H9 (cell line): ENCODE data around the gene WFIKKN1. TPM values are rescaled to one million over a fixed set of nuclear protein-coding genes. Genes with fewer than 3 reads are reported as not detected.

Experiments used
- DNase-seq: peaks from one replicate; pipeline ENCODE4 v3.0.0-alpha.2; 2017
- H2AFZ ChIP-seq: one replicate; pipeline ENCODE4 v1.6.1; 2013; ENCODE audit warnings: mild to moderate bottlenecking, low read length, control low read depth, moderate library complexity
- H2AK5ac ChIP-seq: 2 replicates; pipeline ENCODE4 v1.6.1; 2013; ENCODE audit warnings: low read length, control low read depth, mixed read lengths; ENCODE audit not compliant: insufficient read length
- H2BK120ac ChIP-seq: one replicate; pipeline ENCODE4 v1.6.1; 2013; ENCODE audit warnings: low read depth, mild to moderate bottlenecking, low read length, control low read depth, inconsistent platforms; ENCODE audit not compliant: poor library complexity, severe bottlenecking
- H2BK12ac ChIP-seq: 2 replicates; pipeline ENCODE4 v1.6.1; 2013; ENCODE audit warnings: low read length, control low read depth, mixed read lengths, low read depth; ENCODE audit not compliant: insufficient read length
- H2BK15ac ChIP-seq: 2 replicates; pipeline ENCODE4 v1.6.1; 2013; ENCODE audit warnings: low read depth, low read length, control low read depth
- H2BK20ac ChIP-seq: one replicate; pipeline ENCODE4 v1.6.1; 2013; ENCODE audit warnings: low read depth, mild to moderate bottlenecking, low read length, control low read depth, inconsistent platforms; ENCODE audit not compliant: poor library complexity, severe bottlenecking
- H2BK5ac ChIP-seq: 2 replicates; pipeline ENCODE4 v1.6.1; 2013; ENCODE audit warnings: low read length, control low read depth, mixed read lengths; ENCODE audit not compliant: insufficient read length
- H3K14ac ChIP-seq: 2 replicates; pipeline ENCODE4 v1.6.1; 2013; ENCODE audit warnings: low read length, control low read depth; ENCODE audit not compliant: insufficient read depth
- H3K18ac ChIP-seq: 2 replicates; pipeline ENCODE4 v1.6.1; 2013; ENCODE audit warnings: low read depth, mild to moderate bottlenecking, mixed read lengths, low read length, control low read depth; ENCODE audit not compliant: insufficient read length
- H3K23ac ChIP-seq: 2 replicates; pipeline ENCODE4 v1.6.1; 2013; ENCODE audit warnings: low read length, control low read depth, mixed read lengths, low read depth; ENCODE audit not compliant: insufficient read length
- H3K23me2 ChIP-seq: 2 replicates; pipeline ENCODE4 v1.6.1; 2013; ENCODE audit warnings: low read depth, mild to moderate bottlenecking, mixed read lengths, low read length, control low read depth; ENCODE audit not compliant: insufficient read length, poor library complexity, severe bottlenecking
- H3K27ac ChIP-seq: 2 replicates; pipeline ENCODE4 v1.5.1; 2013; ENCODE audit warnings: low read length, control low read depth, mixed read lengths, low read depth; ENCODE audit not compliant: insufficient read length
- H3K27me3 ChIP-seq: 2 replicates; pipeline ENCODE4 v1.6.1; 2013; ENCODE audit warnings: low read length, control low read depth, inconsistent platforms; ENCODE audit not compliant: insufficient read depth
- H3K4ac ChIP-seq: 2 replicates; pipeline ENCODE4 v1.6.1; 2013; ENCODE audit warnings: low read depth, mild to moderate bottlenecking, control low read depth, inconsistent platforms, low read length, moderate library complexity
- H3K4me1 ChIP-seq: 2 replicates; pipeline ENCODE4 v1.6.1; 2013; ENCODE audit warnings: low read length, control low read depth, inconsistent platforms; ENCODE audit not compliant: insufficient read depth
- H3K4me2 ChIP-seq: 2 replicates; pipeline ENCODE4 v1.6.1; 2013; ENCODE audit warnings: low read length, control low read depth, mixed read lengths; ENCODE audit not compliant: insufficient read length, insufficient read depth
- H3K56ac ChIP-seq: 2 replicates; pipeline ENCODE4 v1.6.1; 2013; ENCODE audit warnings: low read depth, mild to moderate bottlenecking, mixed read lengths, low read length, control low read depth; ENCODE audit not compliant: insufficient read length
- H3K79me1 ChIP-seq: 2 replicates; pipeline ENCODE4 v1.6.1; 2013; ENCODE audit warnings: low read depth, mild to moderate bottlenecking, moderate library complexity, low read length, control low read depth, inconsistent platforms; ENCODE audit not compliant: insufficient read depth, poor library complexity, severe bottlenecking
- H3K79me2 ChIP-seq: 2 replicates; pipeline ENCODE4 v1.6.1; 2013; ENCODE audit warnings: low read length, control low read depth, inconsistent platforms; ENCODE audit not compliant: insufficient read depth
- H3K9ac ChIP-seq: 2 replicates; pipeline ENCODE4 v1.6.1; 2013; ENCODE audit warnings: low read length, control low read depth, mixed read lengths; ENCODE audit not compliant: insufficient read length; ENCODE audit errors: extremely low read depth
- H3K9me3 ChIP-seq: one replicate; pipeline ENCODE4 v1.6.1; 2013; ENCODE audit warnings: low read depth, low read length, inconsistent platforms; ENCODE audit not compliant: control insufficient read depth
- H3T11ph ChIP-seq: one replicate; pipeline ENCODE4 v1.6.1; 2013; ENCODE audit warnings: mild to moderate bottlenecking, low read length, control low read depth, inconsistent platforms
- H4K20me1 ChIP-seq: one replicate; pipeline ENCODE4 v1.6.1; 2013; ENCODE audit not compliant: control insufficient read depth, insufficient read length, insufficient read depth
- H4K5ac ChIP-seq: 2 replicates; pipeline ENCODE4 v1.6.1; 2013; ENCODE audit warnings: low read depth, mild to moderate bottlenecking, mixed read lengths, low read length, control low read depth; ENCODE audit not compliant: insufficient read length
- H4K8ac ChIP-seq: replicated peaks from 2 replicates; pipeline ENCODE4 v1.6.1; 2013; ENCODE audit warnings: low read length, control low read depth, mixed read lengths, low read depth; ENCODE audit not compliant: insufficient read length
- H4K91ac ChIP-seq: 2 replicates; pipeline ENCODE4 v1.6.1; 2013; ENCODE audit warnings: low read depth, mild to moderate bottlenecking, moderate library complexity, mixed read lengths, low read length, control low read depth; ENCODE audit not compliant: insufficient read length
- H3K27ac Mint-ChIP-seq, 3 experiments: 2 replicates in 2 of 3; 3 replicates in 1 of 3; pipeline ENCODE4 v1.8.0; 2020 to 2021; ENCODE audit warnings: mixed read lengths in 3 of 3, mild to moderate bottlenecking in 1 of 3, moderate library complexity in 1 of 3
- H3K27me3 Mint-ChIP-seq: 2 replicates; pipeline ENCODE4 v1.8.0; 2021; ENCODE audit warnings: low read depth, mild to moderate bottlenecking, moderate library complexity, mixed read lengths
- H3K36me3 Mint-ChIP-seq, 3 experiments: 2 replicates in 2 of 3; 3 replicates in 1 of 3; pipeline ENCODE4 v1.8.0; 2020 to 2021; ENCODE audit warnings: low read depth in 3 of 3, mixed read lengths in 3 of 3; ENCODE audit not compliant: insufficient read depth in 1 of 3
- H3K4me1 Mint-ChIP-seq, 2 experiments: 2 replicates each; pipeline ENCODE4 v1.8.0; 2020; ENCODE audit warnings: mixed read lengths in 2 of 2
- H3K4me3 Mint-ChIP-seq, 2 experiments: 2 replicates in 1 of 2; 3 replicates in 1 of 2; pipeline ENCODE4 v1.8.0; 2020 to 2021; ENCODE audit warnings: mild to moderate bottlenecking in 2 of 2, mixed read lengths in 2 of 2, moderate library complexity in 1 of 2
- H3K9me3 Mint-ChIP-seq, 2 experiments: 2 replicates in 1 of 2; 3 replicates in 1 of 2; pipeline ENCODE4 v1.8.0; 2020; ENCODE audit warnings: mild to moderate bottlenecking in 2 of 2, mixed read lengths in 2 of 2, moderate library complexity in 1 of 2
- WGBS: extraction: QIAGEN DNeasy Blood & Tissue Kit; methylation state at CpG from one replicate; pipeline ENCODE4 v1.1.7; 2013; ENCODE audit warnings: missing lambda C conversion rate, low lambda C conversion rate, mixed read lengths; ENCODE audit not compliant: insufficient read length; ENCODE audit errors: extremely low coverage; 5-methylcytosine and 5-hydroxymethylcytosine counted together
- total RNA-seq: library from RNA; stranded (reverse); gene quantifications from 2 replicates; pipeline ENCODE4 v1.2.1, GENCODE V29; 2021
- TF ChIP-seq, protein P1 (sequence below): fragments of 200-600 bp; sonication (generic); conservative IDR thresholded peaks from 3 replicates; pipeline ENCODE4 v1.8.0; 2021; ENCODE audit warnings: antibody characterized with exemption, mild to moderate bottlenecking

Gene WFIKKN1
- total RNA-seq, 1 experiment from 2014 or later, result 8.3 TPM

DNA sequence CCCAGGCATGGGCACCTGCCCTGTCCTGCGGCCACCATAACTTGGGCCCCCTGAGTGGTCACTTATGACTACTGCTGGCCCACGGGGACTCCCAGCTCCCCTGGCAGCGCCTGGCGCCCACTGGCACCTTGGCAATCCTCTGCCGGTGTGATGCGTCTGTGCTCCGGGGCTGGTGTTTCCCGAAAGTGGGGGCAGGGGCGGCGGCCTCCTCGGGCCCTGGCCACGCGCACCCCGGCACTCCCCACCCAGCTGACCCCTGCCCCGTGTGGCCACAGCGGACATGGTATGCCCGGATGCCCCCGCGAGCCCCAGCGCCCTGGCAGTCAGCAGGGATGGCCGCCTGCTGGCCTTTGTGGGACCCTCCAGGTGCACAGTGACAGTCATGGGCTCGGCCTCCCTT lies 26.7 kb downstream of the WFIKKN1 start:
- Histone ChIP-seq H3K23me2 (no peaks in the 10 kb centered on the region), H3K27me3 (no peaks in the 10 kb centered on the region), H3K4ac (no peak overlapping the region), H3K9ac (no peak overlapping the region), H3K14ac (no peak overlapping the region), H2BK20ac (no peak overlapping the region), H3K27ac (no peak overlapping the region), H3K79me2 (no peaks in the 10 kb centered on the region), H3K79me1 (no peaks in the 10 kb centered on the region), H3T11ph (no peak overlapping the region), H4K8ac (no peak overlapping the region), H3K56ac (no peak overlapping the region), H2BK15ac (no peak overlapping the region), H3K9me3 (no peaks in the 10 kb centered on the region), H3K4me2 (no peak overlapping the region), H2AFZ (no peak overlapping the region), H3K23ac (no peak overlapping the region), H4K5ac (no peak overlapping the region), H2BK120ac (no peak overlapping the region), H3K4me1 (no peaks in the 10 kb centered on the region; the same call in 1 of the 2 replicates), H4K20me1 (no peaks in the 10 kb centered on the region), H4K91ac (no peak overlapping the region), H3K18ac (no peak overlapping the region), H2BK5ac (no peak overlapping the region), H2AK5ac (no peak overlapping the region), H2BK12ac (no peak overlapping the region)
- Mint-ChIP-seq H3K9me3 (no peaks in the 10 kb centered on the region), H3K4me3 (no peak overlapping the region), H3K27me3 (no peaks in the 10 kb centered on the region), H3K4me1 (peaks cover 0 to 5% of the 10 kb centered on the region in 2 experiments; a peak in 2 of 4 replicates), H3K36me3 (peaks cover 0 to 5% (median 1%) of the 10 kb centered on the region in 3 experiments; a peak in 3 of 7 replicates), H3K27ac (no peak overlapping the region)
- TF ChIP-seq, protein P1, sequence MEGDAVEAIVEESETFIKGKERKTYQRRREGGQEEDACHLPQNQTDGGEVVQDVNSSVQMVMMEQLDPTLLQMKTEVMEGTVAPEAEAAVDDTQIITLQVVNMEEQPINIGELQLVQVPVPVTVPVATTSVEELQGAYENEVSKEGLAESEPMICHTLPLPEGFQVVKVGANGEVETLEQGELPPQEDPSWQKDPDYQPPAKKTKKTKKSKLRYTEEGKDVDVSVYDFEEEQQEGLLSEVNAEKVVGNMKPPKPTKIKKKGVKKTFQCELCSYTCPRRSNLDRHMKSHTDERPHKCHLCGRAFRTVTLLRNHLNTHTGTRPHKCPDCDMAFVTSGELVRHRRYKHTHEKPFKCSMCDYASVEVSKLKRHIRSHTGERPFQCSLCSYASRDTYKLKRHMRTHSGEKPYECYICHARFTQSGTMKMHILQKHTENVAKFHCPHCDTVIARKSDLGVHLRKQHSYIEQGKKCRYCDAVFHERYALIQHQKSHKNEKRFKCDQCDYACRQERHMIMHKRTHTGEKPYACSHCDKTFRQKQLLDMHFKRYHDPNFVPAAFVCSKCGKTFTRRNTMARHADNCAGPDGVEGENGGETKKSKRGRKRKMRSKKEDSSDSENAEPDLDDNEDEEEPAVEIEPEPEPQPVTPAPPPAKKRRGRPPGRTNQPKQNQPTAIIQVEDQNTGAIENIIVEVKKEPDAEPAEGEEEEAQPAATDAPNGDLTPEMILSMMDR, result no peak
- DNase-seq, result no peak
- WGBS, result no CpG with 5 or more reads among the region's 22 CpGs
